ENCODE data around the gene SYT4.
A peak's percentile ranks its signal among the peaks of the same experiment; 100 is the strongest.

DNA sequence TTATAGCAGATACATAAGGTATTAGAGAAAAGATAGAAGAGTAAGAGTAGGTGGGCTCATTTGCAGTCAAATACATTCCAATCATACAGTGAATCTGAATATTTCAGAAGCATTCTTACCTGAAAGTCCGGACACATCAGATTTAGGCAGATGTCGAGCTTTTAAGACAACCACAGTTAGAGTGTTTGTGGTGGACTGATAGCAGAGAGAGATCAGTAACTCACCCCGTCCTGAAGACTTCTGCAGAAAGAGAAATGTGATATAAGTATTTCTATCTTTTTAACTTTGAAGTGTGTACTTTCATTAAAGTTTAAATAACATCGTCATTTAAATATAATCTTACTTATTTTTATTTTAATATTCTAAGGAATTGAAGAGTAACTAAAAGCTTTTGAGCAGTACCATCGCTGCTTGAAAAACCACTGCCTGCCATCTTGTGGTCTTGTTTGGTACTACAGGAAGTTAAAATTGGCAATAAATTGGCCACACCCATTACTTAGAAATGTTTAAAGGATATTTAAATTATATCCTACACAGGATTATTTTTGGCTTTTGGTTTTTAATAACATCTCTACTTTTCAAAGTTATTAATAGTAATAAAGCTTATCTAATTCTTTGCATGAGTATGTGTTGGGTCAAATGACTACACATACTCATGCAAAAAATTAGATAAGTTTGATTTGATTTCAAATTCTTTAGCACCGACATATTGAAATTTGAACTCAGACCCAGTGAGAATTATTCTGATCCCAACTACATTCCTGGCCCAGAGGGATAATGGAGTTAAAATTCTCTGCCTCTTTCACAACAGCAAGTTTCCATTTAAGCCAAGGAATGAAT is 5.5 kb downstream of the SYT4 start:
- TF ChIP-seq POLR2A (IDR thresholded peaks at IDR 0.05; ENCODE audit: low read depth, low read length) (no peak), FOS (IDR thresholded peaks at IDR 0.05; ENCODE audit: borderline replicate concordance, insufficient read depth, low read length) (no peak), GATA2 (IDR thresholded peaks at IDR 0.05; ENCODE audit: insufficient read depth, insufficient read length, low read depth, low read length) (no peak)
- TF ChIP-seq, protein P1, sequence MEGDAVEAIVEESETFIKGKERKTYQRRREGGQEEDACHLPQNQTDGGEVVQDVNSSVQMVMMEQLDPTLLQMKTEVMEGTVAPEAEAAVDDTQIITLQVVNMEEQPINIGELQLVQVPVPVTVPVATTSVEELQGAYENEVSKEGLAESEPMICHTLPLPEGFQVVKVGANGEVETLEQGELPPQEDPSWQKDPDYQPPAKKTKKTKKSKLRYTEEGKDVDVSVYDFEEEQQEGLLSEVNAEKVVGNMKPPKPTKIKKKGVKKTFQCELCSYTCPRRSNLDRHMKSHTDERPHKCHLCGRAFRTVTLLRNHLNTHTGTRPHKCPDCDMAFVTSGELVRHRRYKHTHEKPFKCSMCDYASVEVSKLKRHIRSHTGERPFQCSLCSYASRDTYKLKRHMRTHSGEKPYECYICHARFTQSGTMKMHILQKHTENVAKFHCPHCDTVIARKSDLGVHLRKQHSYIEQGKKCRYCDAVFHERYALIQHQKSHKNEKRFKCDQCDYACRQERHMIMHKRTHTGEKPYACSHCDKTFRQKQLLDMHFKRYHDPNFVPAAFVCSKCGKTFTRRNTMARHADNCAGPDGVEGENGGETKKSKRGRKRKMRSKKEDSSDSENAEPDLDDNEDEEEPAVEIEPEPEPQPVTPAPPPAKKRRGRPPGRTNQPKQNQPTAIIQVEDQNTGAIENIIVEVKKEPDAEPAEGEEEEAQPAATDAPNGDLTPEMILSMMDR (IDR thresholded peaks at IDR 0.05; ENCODE audit: extremely low read depth in 1 of 2, insufficient read depth in 1 of 2, low read depth in 1 of 2, low read length in 2 of 2) = peak; percentile 32 to 42
- TF ChIP-seq, protein P2, sequence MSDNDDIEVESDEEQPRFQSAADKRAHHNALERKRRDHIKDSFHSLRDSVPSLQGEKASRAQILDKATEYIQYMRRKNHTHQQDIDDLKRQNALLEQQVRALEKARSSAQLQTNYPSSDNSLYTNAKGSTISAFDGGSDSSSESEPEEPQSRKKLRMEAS (IDR thresholded peaks at IDR 0.05; ENCODE audit: insufficient read depth, insufficient read length) = no peak
